K562 (cell line): ENCODE results near the gene ILF2. TPM values are rescaled to one million over a fixed set of nuclear protein-coding genes. Genes with fewer than 3 reads are reported as not detected.
"Not testable (repeated sequence)": the region's sequence is repeated elsewhere in the genome, so short reads cannot be mapped to it uniquely, and the experiment has no call there.

ENCODE experiments used
- ATAC-seq: fragments of 200-7000 bp; cut with Tn5 transposase; 3 replicates; pipeline ENCODE4 v1.9.1; 2020; ENCODE audit warnings: moderate library complexity
- BruUV-seq: library from RNA; stranded (reverse); fragments of 400-500 nt; replicated peaks from 2 replicates; lab custom pipeline; 2021; lab: Mats Ljungman, UMichigan
- CTCF ChIA-PET: fragments of 300-600 bp; formaldehyde crosslinking; extraction: SDS; loops from one replicate; lab custom pipeline; 2021; ENCODE audit warnings: low intra/inter-chr PET ratio; lab: Yijun Ruan, JAX
- POLR2A ChIA-PET: fragments of 300-600, 350-650 bp; sonication (Branson Sonifier 250); formaldehyde crosslinking; extraction: SDS; loops from one replicate; lab custom pipeline; 2021; ENCODE audit warnings: antibody characterized with exemption, inconsistent platforms; lab: Yijun Ruan, JAX
- DNase-seq, 4 experiments: peaks; one replicate each; pipeline versions ENCODE4 v3.0.0 to v3.0.0-alpha.2; 2011 to 2018; ENCODE audit warnings: low spot score in 3 of 4, mixed read lengths in 3 of 4; ENCODE audit errors: extremely low read depth in 1 of 4
- FAIRE-seq: peaks from 2 replicates; lab custom pipeline; 2011; peaks lifted over from hg19 to GRCh38; lab: Jason Lieb, UNC
- H2AFZ ChIP-seq: 2 replicates; pipeline ENCODE4 v1.6.0; 2011; ENCODE audit warnings: low read depth, low read length, control low read depth, inconsistent platforms
- H3K27ac ChIP-seq: fragments of 200-600 bp; 3 replicates; pipeline ENCODE4 v1.8.0; 2011; ENCODE audit warnings: low read depth, mild to moderate bottlenecking, control low read depth, inconsistent platforms, low read length, moderate library complexity, mixed read lengths; ENCODE audit errors: extremely low read depth
- H3K27me3 ChIP-seq, 2 experiments: fragments of 300-600 bp in 1 of 2; 2 replicates in 1 of 2; 3 replicates in 1 of 2; pipeline versions ENCODE4 v1.6.0 to v1.8.0; 2011; ENCODE audit warnings: inconsistent platforms in 2 of 2, low read length in 2 of 2, mild to moderate bottlenecking in 1 of 2, mixed read lengths in 1 of 2, moderate library complexity in 1 of 2; ENCODE audit not compliant: control insufficient read depth in 2 of 2, insufficient read depth in 2 of 2
- H3K36me3 ChIP-seq: fragments of 300-600 bp; 3 replicates; pipeline ENCODE4 v1.8.0; 2011; ENCODE audit warnings: mild to moderate bottlenecking, low read length, inconsistent platforms; ENCODE audit not compliant: control insufficient read depth, insufficient read depth
- H3K4me1 ChIP-seq, 2 experiments: fragments of 200-600 bp in 1 of 2; replicated peaks in 1 of 2; 2 replicates in 1 of 2; 3 replicates in 1 of 2; pipeline versions ENCODE4 v1.5.1 to v1.8.0; 2011; ENCODE audit warnings: inconsistent platforms in 2 of 2, low read length in 2 of 2, mild to moderate bottlenecking in 1 of 2, mixed read lengths in 1 of 2, moderate library complexity in 1 of 2; ENCODE audit not compliant: control insufficient read depth in 2 of 2, insufficient read depth in 2 of 2
- H3K4me2 ChIP-seq: 2 replicates; pipeline ENCODE4 v1.6.1; 2011; ENCODE audit warnings: low read length, control low read depth, inconsistent platforms, mixed read lengths; ENCODE audit not compliant: insufficient read depth
- H3K4me3 ChIP-seq: fragments of 200-600 bp; sonication (generic), shearing (Covaris generic); 2 replicates; pipeline ENCODE4 v1.5.1; 2016; ENCODE audit warnings: control low read depth, inconsistent platforms
- H3K79me2 ChIP-seq: fragments of 200-600 bp; 3 replicates; pipeline ENCODE4 v1.8.0; 2011; ENCODE audit warnings: low read length, inconsistent platforms; ENCODE audit not compliant: control insufficient read depth, insufficient read depth
- H3K9ac ChIP-seq, 2 experiments: 2 replicates each; pipeline versions ENCODE4 v1.6.0 to v1.6.1; 2011; ENCODE audit warnings: low read depth in 2 of 2, low read length in 2 of 2, control low read depth in 1 of 2, inconsistent platforms in 1 of 2, mild to moderate bottlenecking in 1 of 2, mixed read lengths in 1 of 2; ENCODE audit not compliant: insufficient read depth in 1 of 2
- H3K9me1 ChIP-seq: one replicate; pipeline ENCODE4 v1.6.0; 2011; ENCODE audit warnings: inconsistent platforms, mild to moderate bottlenecking, low read length, moderate library complexity; ENCODE audit not compliant: control insufficient read depth, insufficient read depth
- H3K9me3 ChIP-seq: replicated peaks from 2 replicates; pipeline ENCODE4 v1.5.1; 2011; ENCODE audit warnings: low read depth, low read length, inconsistent platforms; ENCODE audit not compliant: control insufficient read depth, insufficient read depth
- H4K20me1 ChIP-seq: replicated peaks from 2 replicates; pipeline ENCODE4 v1.6.1; 2011; ENCODE audit warnings: low read length, inconsistent platforms, mixed read lengths; ENCODE audit not compliant: control insufficient read depth, insufficient read depth
- ARID3B ChIP-seq: fragments of 250-450 bp; sonication (Bioruptor Pico); IDR thresholded peaks from 2 replicates; pipeline ENCODE4 v1.4.0; 2020; ENCODE audit warnings: borderline replicate concordance
- BCL6 ChIP-seq: fragments of 250-450 bp; sonication (Bioruptor Pico); IDR thresholded peaks from 2 replicates; pipeline ENCODE4 v1.4.0; 2020
- ELK3 ChIP-seq: fragments of 450-650 bp; formaldehyde crosslinking; IDR thresholded peaks from 2 replicates; pipeline ENCODE4 v1.4.0; 2020; ENCODE audit warnings: mild to moderate bottlenecking
- NFIC ChIP-seq: fragments of 450-650 bp; IDR thresholded peaks from 2 replicates; pipeline ENCODE4 v1.6.1; 2017; ENCODE audit warnings: mild to moderate bottlenecking, inconsistent platforms
- NR0B1 ChIP-seq: fragments of 450-650 bp; IDR thresholded peaks from one replicate; pipeline ENCODE4 v1.6.1; 2018; ENCODE audit warnings: mild to moderate bottlenecking, moderate library complexity; ENCODE audit not compliant: partially characterized antibody
- PHB ChIP-seq: fragments of 250-450 bp; sonication (Bioruptor Pico); IDR thresholded peaks from 2 replicates; pipeline ENCODE4 v1.5.0; 2021
- POLR2AphosphoS5 ChIP-seq: IDR thresholded peaks from 2 replicates; pipeline ENCODE4 v1.6.1; 2011; ENCODE audit warnings: mild to moderate bottlenecking, low read depth, low read length, moderate library complexity; ENCODE audit not compliant: control insufficient read depth, insufficient read depth
- RBM25 ChIP-seq: fragments of 200-400 bp; formaldehyde crosslinking; IDR thresholded peaks from 2 replicates; pipeline ENCODE4 v1.6.1; 2018; ENCODE audit warnings: low read length, low read depth, moderate library complexity; ENCODE audit not compliant: severe bottlenecking
- SMAD3 ChIP-seq: fragments of 450-650 bp; formaldehyde crosslinking; conservative IDR thresholded peaks from 2 replicates; pipeline ENCODE4 v1.4.0; 2020; ENCODE audit warnings: mild to moderate bottlenecking
- ZNF384 ChIP-seq: IDR thresholded peaks from 2 replicates; pipeline ENCODE4 v1.6.1; 2012; ENCODE audit warnings: low read depth, low read length, improper control_type of control experiment
- WGBS: fragments of 100-300 bp; shearing (Covaris generic); methylation state at CpG from one replicate; pipeline ENCODE4 v1.1.6; 2016; ENCODE audit warnings: low coverage, mixed read lengths; ENCODE audit not compliant: insufficient coverage; ENCODE audit errors: missing lambda C conversion rate; 5-methylcytosine and 5-hydroxymethylcytosine counted together
- in situ Hi-C: fragments of 300-500 bp; cut with MboI; formaldehyde crosslinking; loops from 4 replicates; pipeline ENCODE4 v1.15.0; 2018; ENCODE audit warnings: inconsistent platforms, mixed read lengths
- intact Hi-C: fragments of 100-400 bp; cut with micrococcal nuclease; formaldehyde crosslinking; loops from 2 replicates; pipeline ENCODE4 v1.14.2; 2022
- polyA plus RNA-seq, 8 experiments: library from polyadenylated mRNA; depleted of rRNA in 4 of 8; stranded (reverse) in 5 of 8; unstranded in 3 of 8; fragments of >200 nt; fragmentation: Nextera tagmentation in 2 of 8; fragmentation: Illumina TruSeq in 1 of 8; extraction: Ambion mirVana in 2 of 8; extraction: Trizol in 1 of 8; gene quantifications; 2 replicates each; pipeline versions ENCODE4 v1.2.1 to v1.2.3, GENCODE V29; 2011 to 2014; ENCODE audit warnings: inconsistent platforms in 1 of 8, missing spikeins in 1 of 8
- total RNA-seq, 7 experiments: library from RNA; depleted of rRNA in 6 of 7; stranded (reverse); fragments of >200 nt in 6 of 7; fragmentation: Illumina TruSeq in 2 of 7; extraction: Trizol in 2 of 7; gene quantifications; 2 replicates each; pipeline versions ENCODE4 v1.2.1 to v1.2.3, GENCODE V29; 2011 to 2021; ENCODE audit warnings: low replicate concordance in 1 of 7

ILF2 gene
- total and polyA plus RNA-seq, 9 of the 15 experiments (the other 6 are each of a cell fraction or from before 2014, with no cell fraction given), result 282 to 726 (median 474) TPM

- H4K20me1 ChIP-seq, H3K9ac ChIP-seq, H2AFZ ChIP-seq, H3K4me3 ChIP-seq, H3K27ac ChIP-seq, H3K36me3 ChIP-seq, ATAC-seq, H3K27me3 ChIP-seq, H3K9me3 ChIP-seq, BruUV-seq, H3K79me2 ChIP-seq, FAIRE-seq, in situ Hi-C loops, H3K4me2 ChIP-seq, H3K9me1 ChIP-seq, H3K4me1 ChIP-seq, intact Hi-C loops, DNase-seq: not testable (repeated sequence)
- 16% methylated on average over 4 of the region's 5 CpGs for WGBS
- CTCF ChIA-PET, result interaction anchor here (0.7 kb wide), 1 partner anchor 275 kb away, joined by 7 read pairs; no protein-coding TSS in a partner anchor
- POLR2A ChIA-PET, result interaction anchor here (1.0 kb wide), 1 partner anchor 12 kb away, joined by 4 read pairs; the partner anchor contains the start of gene INTS3
- TF ChIP-seq ZNF384 (peak; percentile 69), RBM25 (peak; percentile 35)
These were observed 45.4 kb upstream of the ILF2 start for GRCh38 chr1:153716211-153716610.

GRCh38 chr1:153711026-153711425, 40.2 kb upstream of the ILF2 start:
- WGBS, result 29% methylated on average over 7 of the region's 7 CpGs
- TF ChIP-seq BCL6 (no peak), POLR2AphosphoS5 (no peak), NFIC (no peak), NR0B1 (no peak), PHB (CRISPR knock-in tag) (no peak), SMAD3 (CRISPR knock-in tag) (no peak), ELK3 (CRISPR knock-in tag) (no peak), ARID3B (CRISPR knock-in tag) (no peak)

More at GRCh38 chr1:153711026-153711425, 40.2 kb upstream of the ILF2 start:
- FAIRE-seq (no peak), ATAC-seq (no peak), DNase-seq (no peak)
- intact Hi-C loops (no loop called here), in situ Hi-C loops (no loop called here)
- Histone ChIP-seq H4K20me1 (no peaks in the 10 kb centered on the region), H3K9me1 (no peaks in the 10 kb centered on the region), H3K4me1 (peaks cover 0 to 10% of the 10 kb centered on the region in 2 experiments; a peak in 3 of 5 replicates), H3K79me2 (no peaks in the 10 kb centered on the region), H3K36me3 (no peaks in the 10 kb centered on the region), H3K4me3 (no peak overlapping the region), H2AFZ (peak overlapping the region; percentile 11; the same call in 1 of the 2 replicates), H3K27me3 (no peaks in the 10 kb centered on the region), H3K4me2 (no peak overlapping the region), H3K27ac (no peak overlapping the region), H3K9me3 (no peaks in the 10 kb centered on the region), H3K9ac (no peak overlapping the region)
- ChIA-PET CTCF (no interaction called here), POLR2A (interaction anchor here (0.6 kb wide), 1 partner anchor 47 kb away, joined by 3 read pairs; no protein-coding TSS in a partner anchor)
- BruUV-seq, result no TSS peak
